Measurements from ENCODE around the gene DECR2. TPM values are rescaled to one million over a fixed set of nuclear protein-coding genes. Genes with fewer than 3 reads are reported as not detected.

DECR2 gene
- total RNA-seq, 6 donors from 2014 or later, result 8.6 to 22.4 (median 14.6) TPM

GRCh38 chr16:460787-461186 lies 59.1 kb downstream of the DECR2 start:
- TF ChIP-seq POLR2AphosphoS5 (IDR thresholded peaks at IDR 0.05), result no peak
- no peak for TF ChIP-seq EP300 (IDR thresholded peaks at IDR 0.05)
- TF ChIP-seq CTCF (IDR thresholded peaks at IDR 0.05), result no peak
- TF ChIP-seq POLR2A (IDR thresholded peaks at IDR 0.05), result no peak
- Histone ChIP-seq H3K27me3 (no peaks in the 10 kb centered on the region), H3K4me1 (peaks cover 8 to 16% (median 13%) of the 10 kb centered on the region in 4 donors), H3K4me3 (no peak overlapping the region), H3K9me3 (no peaks in the 10 kb centered on the region), H3K27ac (no peak overlapping the region), H3K36me3 (peaks cover 0 to 14% (median 8%) of the 10 kb centered on the region in 4 donors)
- ATAC-seq (ENCODE audit: low FRiP score in 2 of 2) (no peak), DNase-seq (no peak)
- WGBS, 2 donors, result 95 to 98% methylated on average over 11 to 20 of the region's 20 CpGs

Small RNA genes within 50 kb of the gene (small RNA-seq; reads per million reads assigned to genes)
- 0 reads per million in 4 donors for gene RF00019

Other genes with a start within 250 kb of the DECR2 start
- 1 to 10 TPM in 2 of 6 donors, not detected in 4; 1.1 to 1.2 TPM for gene HBZ, start 249.2 kb upstream of the DECR2 start, total RNA-seq
- gene HBM, start 235.9 kb upstream of the DECR2 start, total RNA-seq, result 1 to 10 TPM in 1 of 6 donors, not detected in 5; 1.7 TPM
- gene HBA2, start 229.0 kb upstream of the DECR2 start, total RNA-seq, result 1,000 to 10,000 TPM in 1 of 6 donors, 100 to 1,000 TPM in 3, 10 to 100 TPM in 2; 40.1 to 1,032 (median 301) TPM
- 100 to 1,000 TPM in 3 of 6 donors, 10 to 100 TPM in 2, not detected in 1; 52.7 to 591 (median 286) TPM for gene HBA1, start 225.2 kb upstream of the DECR2 start, total RNA-seq
- not detected for gene HBQ1, start 221.4 kb upstream of the DECR2 start, total RNA-seq
- gene LUC7L, start 172.4 kb upstream of the DECR2 start, total RNA-seq, result 100 to 1,000 TPM in 3 of 6 donors, 10 to 100 TPM in 3; 57.9 to 394 (median 108) TPM
- 10 to 100 TPM; 55.4 to 92.7 (median 66.0) TPM for gene FAM234A, start 167.1 kb upstream of the DECR2 start, total RNA-seq
- gene RGS11, start 125.9 kb upstream of the DECR2 start, total RNA-seq, result 10 to 100 TPM in 2 of 6 donors, 1 to 10 TPM in 4; 1.9 to 16.8 (median 5.5) TPM
- gene ARHGDIG, start 121.3 kb upstream of the DECR2 start, total RNA-seq, result under 1 TPM in 1 of 6 donors, not detected in 5; 0.91 TPM
- gene PDIA2, start 118.7 kb upstream of the DECR2 start, total RNA-seq, result under 1 TPM in 2 of 6 donors, not detected in 4; 0.52 to 0.64 TPM
- gene AXIN1, start 49.2 kb upstream of the DECR2 start, total RNA-seq, result 10 to 100 TPM; 26.8 to 45.9 (median 31.9) TPM
- 10 to 100 TPM; 48.8 to 83.9 (median 58.4) TPM for gene MRPL28, start 31.3 kb upstream of the DECR2 start, total RNA-seq
- 100 to 1,000 TPM in 3 of 6 donors, 10 to 100 TPM in 3; 27.9 to 150 (median 96.4) TPM for gene PGAP6, start 19.9 kb upstream of the DECR2 start, total RNA-seq
- 10 to 100 TPM; 22.1 to 57.6 (median 41.8) TPM for gene NME4, start 4.7 kb upstream of the DECR2 start, total RNA-seq
- gene RAB11FIP3, start 23.8 kb downstream of the DECR2 start, total RNA-seq, result 10 to 100 TPM; 38.9 to 95.3 (median 43.8) TPM
- 10 to 100 TPM; 27.3 to 84.5 (median 66.1) TPM for gene CAPN15, start 125.8 kb downstream of the DECR2 start, total RNA-seq
- not detected for gene PRR35, start 158.5 kb downstream of the DECR2 start, total RNA-seq
- 1 to 10 TPM; 1.2 to 7.8 (median 3.3) TPM for gene NHLRC4, start 165.1 kb downstream of the DECR2 start, total RNA-seq
- gene PIGQ, start 168.1 kb downstream of the DECR2 start, total RNA-seq, result 100 to 1,000 TPM in 2 of 6 donors, 10 to 100 TPM in 4; 42.7 to 153 (median 79.6) TPM
- 100 to 1,000 TPM in 1 of 6 donors, 10 to 100 TPM in 5; 40.5 to 101 (median 61.5) TPM for gene RAB40C, start 188.2 kb downstream of the DECR2 start, total RNA-seq
- 10 to 100 TPM in 1 of 6 donors, 1 to 10 TPM in 5; 1.7 to 16.8 (median 5.8) TPM for gene WFIKKN1, start 229.1 kb downstream of the DECR2 start, total RNA-seq
- 100 to 1,000 TPM in 4 of 6 donors, 10 to 100 TPM in 2; 69.5 to 210 (median 111) TPM for gene METTL26, start 234.4 kb downstream of the DECR2 start, total RNA-seq
- gene MCRIP2, start 239.9 kb downstream of the DECR2 start, total RNA-seq, result 10 to 100 TPM; 34.9 to 85.7 (median 53.3) TPM
- 100 to 1,000 TPM in 1 of 6 donors, 10 to 100 TPM in 5; 18.8 to 174 (median 34.1) TPM for gene WDR90, start 247.5 kb downstream of the DECR2 start, total RNA-seq